Uterus (tissue), 4 donors: Measurements from ENCODE around the gene ESPNL. TPM values are rescaled to one million over a fixed set of nuclear protein-coding genes. Genes with fewer than 3 reads are reported as not detected.

Source experiments
- DNase-seq, 2 donors: peaks; one replicate each; pipeline ENCODE4 v3.0.0-alpha.2; 2019 to 2020
- H3K27ac ChIP-seq, 2 donors: fragments of 200-600 bp; sonication (generic); 1 replicate in 1 of 2; 2 replicates in 1 of 2; pipeline ENCODE4 v1.5.1; 2016 to 2018
- H3K27me3 ChIP-seq, 2 donors: fragments of 200-600 bp; sonication (generic); one replicate each; pipeline ENCODE4 v1.5.1; 2018 to 2019; ENCODE audit warnings: control low read depth in 1 of 2
- H3K36me3 ChIP-seq, 2 donors: fragments of 200-600 bp; sonication (generic); one replicate each; pipeline ENCODE4 v1.5.1; 2019; ENCODE audit warnings: control low read depth in 1 of 2
- H3K4me1 ChIP-seq, 2 donors: fragments of 200-600 bp; sonication (generic); one replicate each; pipeline ENCODE4 v1.5.1; 2018 to 2019; ENCODE audit warnings: control low read depth in 1 of 2
- H3K4me3 ChIP-seq, 2 donors: fragments of 200-600 bp; sonication (generic); 1 replicate in 1 of 2; 2 replicates in 1 of 2; pipeline ENCODE4 v1.5.1; 2018 to 2019; ENCODE audit warnings: mild to moderate bottlenecking in 1 of 2
- H3K9me3 ChIP-seq, 2 donors: fragments of 200-600 bp; sonication (generic); one replicate each; pipeline ENCODE4 v1.5.1; 2019; ENCODE audit warnings: control low read depth in 1 of 2
- CTCF ChIP-seq, 4 experiments: fragments of 200-600 bp in 2 of 4; fragments of 450-650 bp in 2 of 4; sonication (generic) in 2 of 4; IDR thresholded peaks; one replicate each; pipeline ENCODE4 v1.5.1; 2016 to 2019; ENCODE audit warnings: antibody characterized with exemption in 4 of 4, mild to moderate bottlenecking in 2 of 4, moderate library complexity in 1 of 4
- POLR2A ChIP-seq, 2 donors: fragments of 450-650 bp; IDR thresholded peaks; one replicate each; pipeline ENCODE4 v1.6.1; 2016; ENCODE audit warnings: antibody characterized with exemption in 2 of 2, mild to moderate bottlenecking in 1 of 2, moderate library complexity in 1 of 2
- intact Hi-C: fragments of 100-400 bp; cut with DNase I; formaldehyde crosslinking; loops from one replicate; pipeline ENCODE4 v1.15.1; 2023; ENCODE audit warnings: low total_unique reads
- total RNA-seq, 4 donors: library from RNA; depleted of rRNA in 3 of 4; stranded (reverse); fragments of >200 nt in 3 of 4; gene quantifications; one replicate each; pipeline versions ENCODE4 v1.1.0 to v1.2.4, GENCODE V29; 2014 to 2023
- donor health status: DM: yes; HTN: yes; CAD: no.

The ESPNL gene
- total RNA-seq, 4 donors from 2014 or later = 0.34 to 7.7 TPM; not detected in 2

GRCh38 chr2:238082827-238083226, 17.3 kb upstream of the ESPNL start:
- TF ChIP-seq POLR2A (IDR thresholded peaks at IDR 0.05) (no peak), CTCF (IDR thresholded peaks at IDR 0.05) (no peak)
- Histone ChIP-seq H3K9me3 (no peaks in the 10 kb centered on the region), H3K27ac (no peak overlapping the region), H3K4me3 (no peak overlapping the region), H3K4me1 (no peaks in the 10 kb centered on the region), H3K36me3 (no peaks in the 10 kb centered on the region), H3K27me3 (no peaks in the 10 kb centered on the region)
- intact Hi-C loops = no loop called here
- DNase-seq = no peak

GRCh38 chr2:238083919-238084318, 16.2 kb upstream of the ESPNL start:
- H3K4me3 ChIP-seq = no peak overlapping the region
- no peak for DNase-seq
- H3K27ac ChIP-seq = no peak overlapping the region
- intact Hi-C loops = no loop called here
- H3K9me3 ChIP-seq = no peaks in the 10 kb centered on the region
- H3K4me1 ChIP-seq = no peaks in the 10 kb centered on the region
- TF ChIP-seq POLR2A (IDR thresholded peaks at IDR 0.05) (no peak), CTCF (IDR thresholded peaks at IDR 0.05) (no peak)
- no peaks in the 10 kb centered on the region for H3K36me3 ChIP-seq
- no peaks in the 10 kb centered on the region for H3K27me3 ChIP-seq

GRCh38 chr2:238084761-238085160, 15.4 kb upstream of the ESPNL start:
- TF ChIP-seq POLR2A (IDR thresholded peaks at IDR 0.05) (no peak), CTCF (IDR thresholded peaks at IDR 0.05) (no peak)
- no peaks in the 10 kb centered on the region for H3K9me3 ChIP-seq
- no peaks in the 10 kb centered on the region for H3K27me3 ChIP-seq
- H3K4me1 ChIP-seq = no peaks in the 10 kb centered on the region
- no peak for DNase-seq
- H3K36me3 ChIP-seq = no peaks in the 10 kb centered on the region
- H3K4me3 ChIP-seq = no peak overlapping the region
- intact Hi-C loops = no loop called here
- no peak overlapping the region for H3K27ac ChIP-seq

GRCh38 chr2:238085899-238086298, 14.2 kb upstream of the ESPNL start:
- Histone ChIP-seq H3K27me3 (no peaks in the 10 kb centered on the region), H3K36me3 (no peaks in the 10 kb centered on the region), H3K4me1 (no peaks in the 10 kb centered on the region), H3K27ac (no peak overlapping the region), H3K4me3 (no peak overlapping the region), H3K9me3 (no peaks in the 10 kb centered on the region)
- intact Hi-C loops = no loop called here
- TF ChIP-seq CTCF (IDR thresholded peaks at IDR 0.05) (no peak), POLR2A (IDR thresholded peaks at IDR 0.05) (no peak)
- no peak for DNase-seq

GRCh38 chr2:238087211-238087610, 12.9 kb upstream of the ESPNL start:
- H3K4me3 ChIP-seq = no peak overlapping the region
- no peak for DNase-seq
- H3K27ac ChIP-seq = no peak overlapping the region
- no peaks in the 10 kb centered on the region for H3K27me3 ChIP-seq
- TF ChIP-seq POLR2A (IDR thresholded peaks at IDR 0.05) (no peak), CTCF (IDR thresholded peaks at IDR 0.05) (no peak)
- no peaks in the 10 kb centered on the region for H3K36me3 ChIP-seq
- H3K9me3 ChIP-seq = no peaks in the 10 kb centered on the region
- intact Hi-C loops = no loop called here
- H3K4me1 ChIP-seq = no peaks in the 10 kb centered on the region
